ENCODE measurements around the gene SLC22A23. TPM values are rescaled to one million over a fixed set of nuclear protein-coding genes. Genes with fewer than 3 reads are reported as not detected.

Gene SLC22A23
- total RNA-seq, 2 experiments from 2014 or later, result not detected

GRCh38 chr6:3400162-3400561 is 56.7 kb downstream of the SLC22A23 start:
- H3K4me2 ChIP-seq (ENCODE audit: low read length), result no peak overlapping the region

DNA sequence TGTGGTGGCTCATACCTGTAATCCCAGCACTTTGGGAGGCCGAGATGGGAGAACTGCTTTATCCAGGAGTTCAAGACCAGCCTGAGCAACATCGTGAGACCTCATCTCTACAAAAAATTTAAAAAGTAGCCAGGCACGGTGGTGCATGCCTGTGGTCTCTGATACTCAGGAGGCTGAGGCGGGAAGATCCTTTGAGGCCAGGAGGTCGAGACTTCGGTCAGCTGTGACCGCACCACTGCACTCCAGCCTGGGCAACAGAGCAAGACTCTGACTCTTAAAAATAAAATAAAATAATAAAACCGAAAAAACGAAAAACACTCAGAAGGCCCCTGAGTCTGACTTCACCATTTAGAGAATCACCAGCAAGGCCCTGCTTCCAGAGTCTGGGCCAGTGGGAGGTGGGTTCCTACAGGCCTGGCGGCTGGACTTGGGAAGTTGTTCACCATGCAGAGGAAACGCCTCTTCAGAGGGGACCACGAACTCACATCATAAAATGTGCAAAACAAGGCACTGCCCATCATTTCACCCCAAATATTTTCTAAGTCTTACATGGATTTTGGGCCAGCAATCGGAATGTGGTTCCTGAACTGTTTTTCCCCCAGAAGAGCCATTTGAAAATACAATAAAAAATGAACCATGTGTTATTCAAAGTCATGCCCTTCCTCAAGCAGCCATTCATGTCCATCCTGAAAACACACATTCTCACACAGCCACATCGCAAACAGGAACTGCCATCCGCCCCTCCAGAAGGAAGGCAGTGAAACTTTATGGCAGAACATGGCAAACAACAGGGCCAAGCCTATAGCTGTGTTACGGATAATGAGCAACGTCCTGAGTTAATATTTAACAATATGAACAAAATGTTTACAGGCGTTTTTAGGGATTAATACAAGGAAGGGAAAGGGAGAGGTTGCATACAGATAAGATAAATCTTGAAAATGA is 57.8 kb downstream of the SLC22A23 start:
- Histone ChIP-seq H3K4me1 (ENCODE audit: insufficient read depth, low read length, poor library complexity, severe bottlenecking) (no peaks in the 10 kb centered on the region), H3K9me2 (ENCODE audit: insufficient read depth, low read length) (no peaks in the 10 kb centered on the region), H3K9me3 (ENCODE audit: low read length) (no peaks in the 10 kb centered on the region), H3K36me3 (ENCODE audit: insufficient read depth, low read length) (no peaks in the 10 kb centered on the region), H3K4me2 (ENCODE audit: low read length) (no peak overlapping the region), H3K27ac (ENCODE audit: low read depth, low read length, poor library complexity, severe bottlenecking) (no peak overlapping the region), H4K20me1 (ENCODE audit: insufficient read depth, low read length) (no peaks in the 10 kb centered on the region), H3K4me3 (ENCODE audit: low read depth, low read length, poor library complexity, severe bottlenecking) (no peak overlapping the region), H2AFZ (ENCODE audit: low read length) (no peak overlapping the region), H3K79me2 (ENCODE audit: insufficient read depth, low read depth, low read length) (no peaks in the 10 kb centered on the region)
- intact Hi-C loops (cut with micrococcal nuclease; ENCODE audit: unreplicated experiment), result no loop called here
- no peak for DNase-seq (ENCODE audit: low spot score)
- ChIA-PET POLR2A (no interaction called here), CTCF (ENCODE audit: unreplicated experiment) (no interaction called here)
- TF ChIP-seq CTCF (conservative IDR thresholded peaks at IDR 0.05; ENCODE audit: low read length) (no peak), EZH2phosphoT487 (IDR thresholded peaks at IDR 0.05; ENCODE audit: borderline replicate concordance, low read depth, low read length) (no peak)
- no TSS peak for BruUV-seq (replicated peaks)

More at GRCh38 chr6:3400162-3400561, 56.7 kb downstream of the SLC22A23 start:
- no peaks in the 10 kb centered on the region for H3K9me3 ChIP-seq (ENCODE audit: low read length)
- DNase-seq (ENCODE audit: low spot score), result no peak
- CTCF ChIA-PET (ENCODE audit: unreplicated experiment), result no interaction called here
- no peaks in the 10 kb centered on the region for H3K36me3 ChIP-seq (ENCODE audit: insufficient read depth, low read length)
- no TSS peak for BruUV-seq (replicated peaks)
- no peak overlapping the region for H2AFZ ChIP-seq (ENCODE audit: low read length)
- no peaks in the 10 kb centered on the region for H4K20me1 ChIP-seq (ENCODE audit: insufficient read depth, low read length)
- H3K27ac ChIP-seq (ENCODE audit: low read depth, low read length, poor library complexity, severe bottlenecking), result no peak overlapping the region
- H3K79me2 ChIP-seq (ENCODE audit: insufficient read depth, low read depth, low read length), result no peaks in the 10 kb centered on the region
- no peaks in the 10 kb centered on the region for H3K9me2 ChIP-seq (ENCODE audit: insufficient read depth, low read length)
- TF ChIP-seq EZH2phosphoT487 (IDR thresholded peaks at IDR 0.05; ENCODE audit: borderline replicate concordance, low read depth, low read length) (no peak), CTCF (conservative IDR thresholded peaks at IDR 0.05; ENCODE audit: low read length) (no peak)
- intact Hi-C loops (cut with micrococcal nuclease; ENCODE audit: unreplicated experiment), result no loop called here
- POLR2A ChIA-PET, result interaction anchor here (0.7 kb wide), 1 partner anchor 11 kb away, joined by 3 read pairs; no protein-coding TSS in a partner anchor
- no peaks in the 10 kb centered on the region for H3K4me1 ChIP-seq (ENCODE audit: insufficient read depth, low read length, poor library complexity, severe bottlenecking)
- no peak overlapping the region for H3K4me3 ChIP-seq (ENCODE audit: low read depth, low read length, poor library complexity, severe bottlenecking)

- BruUV-seq (replicated peaks), result no TSS peak
- no peak overlapping the region for H3K4me2 ChIP-seq (ENCODE audit: low read length)
- no peak overlapping the region for H2AFZ ChIP-seq (ENCODE audit: low read length)
- no peaks in the 10 kb centered on the region for H3K36me3 ChIP-seq (ENCODE audit: insufficient read depth, low read length)
- H3K9me3 ChIP-seq (ENCODE audit: low read length), result no peaks in the 10 kb centered on the region
- TF ChIP-seq EZH2phosphoT487 (IDR thresholded peaks at IDR 0.05; ENCODE audit: borderline replicate concordance, low read depth, low read length) (no peak), CTCF (conservative IDR thresholded peaks at IDR 0.05; ENCODE audit: low read length) (no peak)
- no peak overlapping the region for H3K27ac ChIP-seq (ENCODE audit: low read depth, low read length, poor library complexity, severe bottlenecking)
- CTCF ChIA-PET (ENCODE audit: unreplicated experiment), result no interaction called here
- H4K20me1 ChIP-seq (ENCODE audit: insufficient read depth, low read length), result no peaks in the 10 kb centered on the region
- DNase-seq (ENCODE audit: low spot score), result no peak
- no peak overlapping the region for H3K4me3 ChIP-seq (ENCODE audit: low read depth, low read length, poor library complexity, severe bottlenecking)
- no peaks in the 10 kb centered on the region for H3K4me1 ChIP-seq (ENCODE audit: insufficient read depth, low read length, poor library complexity, severe bottlenecking)
- intact Hi-C loops (cut with micrococcal nuclease; ENCODE audit: unreplicated experiment), result no loop called here
- POLR2A ChIA-PET, result no interaction called here
- no peaks in the 10 kb centered on the region for H3K79me2 ChIP-seq (ENCODE audit: insufficient read depth, low read depth, low read length)
- H3K9me2 ChIP-seq (ENCODE audit: insufficient read depth, low read length), result no peaks in the 10 kb centered on the region
Measured at GRCh38 chr6:3398165-3398562, 58.7 kb downstream of the SLC22A23 start.
